H1 (cell line): ENCODE measurements around the gene EEIG1. TPM values are rescaled to one million over a fixed set of nuclear protein-coding genes. Genes with fewer than 3 reads are reported as not detected.

Experiments
- ASH2L ChIP-seq: fragments of 200-600, 300-600 bp; sonication (generic); IDR thresholded peaks from one replicate; pipeline ENCODE4 v1.7.1; 2017; ENCODE audit warnings: low read length
- CBX5 ChIP-seq: fragments of 300-800, 300-1000 bp; sonication (generic); IDR thresholded peaks from 2 replicates; pipeline ENCODE4 v1.7.1; 2016; ENCODE audit warnings: antibody characterized with exemption, low read length, low read depth
- CBX8 ChIP-seq: fragments of 300-800, 300-1000 bp; sonication (generic); IDR thresholded peaks from 2 replicates; pipeline ENCODE4 v1.7.1; 2016; ENCODE audit warnings: low read depth, low read length, borderline replicate concordance
- CEBPB ChIP-seq: IDR thresholded peaks from 2 replicates; pipeline ENCODE4 v1.6.1; 2012; ENCODE audit warnings: low read depth, low read length
- CHD1 ChIP-seq: IDR thresholded peaks from 2 replicates; pipeline ENCODE4 v1.6.1; 2012; ENCODE audit warnings: low read depth, low read length, improper control_type of control experiment
- CHD2 ChIP-seq: IDR thresholded peaks from 2 replicates; pipeline ENCODE4 v1.6.1; 2012; ENCODE audit warnings: low read length, improper control_type of control experiment
- CTBP2 ChIP-seq: IDR thresholded peaks from 2 replicates; pipeline ENCODE4 v1.7.0; 2011; ENCODE audit warnings: borderline replicate concordance, mild to moderate bottlenecking, moderate library complexity, mixed read lengths, low read length; ENCODE audit not compliant: insufficient read depth, insufficient read length
- EGR1 ChIP-seq: IDR thresholded peaks from 2 replicates; pipeline ENCODE4 v1.6.1; 2011; ENCODE audit warnings: low read depth, low read length, borderline replicate concordance
- GABPA ChIP-seq: IDR thresholded peaks from 2 replicates; pipeline ENCODE4 v1.6.1; 2011; ENCODE audit warnings: mild to moderate bottlenecking, low read length, moderate library complexity, borderline replicate concordance; ENCODE audit not compliant: insufficient read depth
- GTF2F1 ChIP-seq: IDR thresholded peaks from 2 replicates; pipeline ENCODE4 v1.6.1; 2012; ENCODE audit warnings: low read depth, low read length, improper control_type of control experiment, borderline replicate concordance
- HDAC2 ChIP-seq, 2 experiments: fragments of 300-600 bp in 1 of 2; sonication (generic) in 1 of 2; IDR thresholded peaks; 2 replicates each; pipeline ENCODE4 v1.6.1; 2011 to 2012; ENCODE audit warnings: low read depth in 2 of 2, low read length in 2 of 2, mild to moderate bottlenecking in 2 of 2, moderate library complexity in 2 of 2, borderline replicate concordance in 1 of 2, inconsistent platforms in 1 of 2
- JUN ChIP-seq: IDR thresholded peaks from 2 replicates; pipeline ENCODE4 v1.6.1; 2011; ENCODE audit warnings: low read depth, mild to moderate bottlenecking, improper control_type of control experiment, low read length
- KDM5A ChIP-seq: fragments of 200-600 bp; IDR thresholded peaks from 2 replicates; pipeline ENCODE4 v1.7.1; 2012; ENCODE audit warnings: mild to moderate bottlenecking, low read length, inconsistent platforms, mixed read lengths
- NANOG ChIP-seq: IDR thresholded peaks from 2 replicates; pipeline ENCODE4 v1.6.1; 2011; ENCODE audit warnings: low read length, low read depth, mild to moderate bottlenecking, inconsistent platforms; ENCODE audit not compliant: insufficient read depth, poor library complexity, severe bottlenecking
- POLR2A ChIP-seq, 2 experiments: IDR thresholded peaks; 1 replicate in 1 of 2; 2 replicates in 1 of 2; pipeline ENCODE4 v1.6.1; 2011; ENCODE audit warnings: low read depth in 2 of 2, low read length in 2 of 2, mild to moderate bottlenecking in 2 of 2; ENCODE audit errors: control extremely low read depth in 1 of 2
- POLR2AphosphoS5 ChIP-seq: IDR thresholded peaks from 2 replicates; pipeline ENCODE4 v1.6.1; 2011; ENCODE audit warnings: low read depth, low read length
- RAD21 ChIP-seq, 2 experiments: IDR thresholded peaks in 1 of 2; conservative IDR thresholded peaks in 1 of 2; 2 replicates each; pipeline ENCODE4 v1.6.1; 2011; ENCODE audit warnings: low read depth in 2 of 2, low read length in 2 of 2, improper control_type of control experiment in 1 of 2, inconsistent platforms in 1 of 2, mild to moderate bottlenecking in 1 of 2, moderate library complexity in 1 of 2
- RNF2 ChIP-seq: fragments of 200-900, 300-1000 bp; sonication (generic); IDR thresholded peaks from 2 replicates; pipeline ENCODE4 v1.7.1; 2016; ENCODE audit warnings: borderline replicate concordance, low read depth, mild to moderate bottlenecking, antibody characterized with exemption, low read length; ENCODE audit not compliant: poor library complexity, severe bottlenecking; ENCODE audit errors: missing control alignments
- RXRA ChIP-seq: IDR thresholded peaks from 2 replicates; pipeline ENCODE4 v1.6.1; 2011; ENCODE audit warnings: low read depth, mild to moderate bottlenecking, low read length, moderate library complexity; ENCODE audit not compliant: insufficient read depth
- SIN3A ChIP-seq, 2 experiments: IDR thresholded peaks in 1 of 2; conservative IDR thresholded peaks in 1 of 2; 2 replicates each; pipeline ENCODE4 v1.6.1; 2011 to 2012; ENCODE audit warnings: low read length in 2 of 2, improper control_type of control experiment in 1 of 2, low read depth in 1 of 2, mild to moderate bottlenecking in 1 of 2
- SIRT6 ChIP-seq: IDR thresholded peaks from one replicate; pipeline ENCODE4 v1.7.1; 2012; ENCODE audit warnings: low read length, inconsistent platforms
- SP1 ChIP-seq: IDR thresholded peaks from 2 replicates; pipeline ENCODE4 v1.6.1; 2011; ENCODE audit warnings: low read depth, low read length
- SRF ChIP-seq: IDR thresholded peaks from 2 replicates; pipeline ENCODE4 v1.6.1; 2011; ENCODE audit warnings: mild to moderate bottlenecking, low read depth, low read length, moderate library complexity
- SUZ12 ChIP-seq: fragments of 200-600 bp; sonication (generic); IDR thresholded peaks from 2 replicates; pipeline ENCODE4 v1.6.1; 2012; ENCODE audit warnings: mild to moderate bottlenecking, inconsistent platforms, low read length, moderate library complexity, mixed read lengths
- polyA plus RNA-seq, 7 experiments: library from polyadenylated mRNA; depleted of rRNA in 3 of 7; stranded (reverse) in 5 of 7; unstranded in 2 of 7; fragments of >200 nt in 5 of 7; fragments of 200-250 nt in 2 of 7; gene quantifications; 1 replicate in 5 of 7; 2 replicates in 1 of 7; 4 replicates in 1 of 7; pipeline versions ENCODE4 v1.2.1 to v1.2.3, GENCODE V29; 2011 to 2013; ENCODE audit warnings: missing spikeins in 2 of 7, mixed read lengths in 2 of 7
- total RNA-seq: library from RNA; stranded (reverse); fragmentation: NEBNext Ultra II Directional; extraction: Animal tissue kit (Norgen Biotek cat#: 25700); gene quantifications from 2 replicates; pipeline ENCODE4 v1.2.1, GENCODE V29; 2021
- TF ChIP-seq, protein P1 (sequence below): IDR thresholded peaks from 2 replicates; pipeline ENCODE4 v1.6.1; 2012; ENCODE audit warnings: inconsistent platforms

EEIG1 gene
- total and polyA plus RNA-seq, 2 of the 8 experiments (the other 6 are each of a cell fraction or from before 2014, with no cell fraction given): 29.8 to 50.8 TPM

DNA sequence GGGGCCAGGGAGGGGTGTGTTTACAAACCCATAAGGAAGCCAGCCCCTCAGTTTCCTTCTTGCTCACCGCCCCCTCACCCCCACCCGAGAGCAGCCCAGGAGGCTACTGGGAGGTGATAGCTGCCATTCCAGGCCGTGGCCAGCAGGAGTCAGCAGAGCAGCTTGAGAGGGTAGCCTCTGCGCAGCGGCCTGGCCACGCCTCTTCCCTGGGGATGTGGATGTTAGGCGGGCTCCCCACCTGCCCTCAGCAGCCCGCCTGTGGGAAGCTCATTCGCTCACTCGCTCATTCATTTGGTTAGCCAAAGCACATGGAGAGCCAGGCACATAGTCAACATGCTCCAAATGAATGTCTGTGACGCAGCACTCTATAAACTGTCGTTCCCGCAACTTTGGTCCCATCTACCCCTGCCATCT is 37.1 kb downstream of the EEIG1 start (continued):
- no peak for TF ChIP-seq CTBP2
- TF ChIP-seq SIRT6: no peak
- no peak for TF ChIP-seq ASH2L
- TF ChIP-seq CHD1: no peak
- no peak for TF ChIP-seq CHD2
- TF ChIP-seq SIN3A (conservative IDR thresholded peaks at IDR 0.05 in 1 of 2, IDR thresholded peaks at IDR 0.05 in 1 of 2; ENCODE audit: low read depth in 1 of 2, low read length in 2 of 2): peak; percentile 40 to 73; a peak in 1 of 4 replicates
- TF ChIP-seq SUZ12: no peak
- no peak for TF ChIP-seq POLR2A (IDR thresholded peaks at IDR 0.05; ENCODE audit: control extremely low read depth in 1 of 2, low read depth in 2 of 2, low read length in 2 of 2)
- no peak for TF ChIP-seq SP1
- TF ChIP-seq EGR1: peak; percentile 80; the same call in 1 of the 2 replicates
- TF ChIP-seq HDAC2 (IDR thresholded peaks at IDR 0.05; ENCODE audit: borderline replicate concordance in 1 of 2, low read depth in 2 of 2, low read length in 2 of 2): no peak
- no peak for TF ChIP-seq CBX8
- no peak for TF ChIP-seq CEBPB
- no peak for TF ChIP-seq JUN
- no peak for TF ChIP-seq KDM5A
- peak; percentile 85 to 88 for TF ChIP-seq RAD21 (IDR thresholded peaks at IDR 0.05 in 1 of 2, conservative IDR thresholded peaks at IDR 0.05 in 1 of 2; ENCODE audit: low read depth in 2 of 2, low read length in 2 of 2)
- TF ChIP-seq, protein P1, sequence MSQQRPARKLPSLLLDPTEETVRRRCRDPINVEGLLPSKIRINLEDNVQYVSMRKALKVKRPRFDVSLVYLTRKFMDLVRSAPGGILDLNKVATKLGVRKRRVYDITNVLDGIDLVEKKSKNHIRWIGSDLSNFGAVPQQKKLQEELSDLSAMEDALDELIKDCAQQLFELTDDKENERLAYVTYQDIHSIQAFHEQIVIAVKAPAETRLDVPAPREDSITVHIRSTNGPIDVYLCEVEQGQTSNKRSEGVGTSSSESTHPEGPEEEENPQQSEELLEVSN: 0 out of 2 replicates have a peak, but pooled peaks have one; percentile 30
- TF ChIP-seq GABPA: no peak
- TF ChIP-seq CBX5: no peak
- TF ChIP-seq NANOG: no peak
- TF ChIP-seq POLR2AphosphoS5: no peak
- peak; percentile 31; the same call in 1 of the 2 replicates for TF ChIP-seq GTF2F1
- TF ChIP-seq RXRA: no peak
- TF ChIP-seq RNF2: no peak
- no peak for TF ChIP-seq SRF
- TF ChIP-seq, all 59 proteins: peak for 13
